GM12892 (cell line): ENCODE data around the gene AMD1.

Experiments
- POLR2A ChIP-seq: IDR thresholded peaks from 2 replicates; pipeline ENCODE4 v1.6.1; 2011; ENCODE audit warnings: low read depth, low read length, control low read depth
- POLR2AphosphoS5 ChIP-seq: IDR thresholded peaks from 2 replicates; pipeline ENCODE4 v1.6.1; 2011; ENCODE audit warnings: low read depth, low read length, control low read depth
- TAF1 ChIP-seq: IDR thresholded peaks from 2 replicates; pipeline ENCODE4 v1.6.1; 2011; ENCODE audit warnings: low read depth, mild to moderate bottlenecking, control low read depth, low read length, borderline replicate concordance

- no peak; the same call in 1 of the 2 replicates for TF ChIP-seq POLR2A
- no peak for TF ChIP-seq TAF1
- no peak for TF ChIP-seq POLR2AphosphoS5
Observed at GRCh38 chr6:110897433-110897832, 22.8 kb downstream of the AMD1 start.
